Hepatocyte (in vitro differentiated cells): ENCODE results near the gene NFKBIZ.

Experiments used
- CTCF ChIP-seq: fragments of 200-600 bp; sonication (generic); IDR thresholded peaks from 2 replicates; pipeline ENCODE4 v1.5.1; 2016; ENCODE audit warnings: antibody characterized with exemption, mild to moderate bottlenecking; ENCODE audit not compliant: poor library complexity
- EZH2 ChIP-seq: fragments of 200-600 bp; sonication (generic); IDR thresholded peaks from 2 replicates; pipeline ENCODE4 v1.6.1; 2016; ENCODE audit warnings: antibody characterized with exemption, mild to moderate bottlenecking, borderline replicate concordance
- EZH2phosphoT487 ChIP-seq: fragments of 200-600 bp; sonication (generic); IDR thresholded peaks from one replicate; pipeline ENCODE4 v1.6.1; 2018; ENCODE audit warnings: antibody characterized with exemption, mild to moderate bottlenecking, low read depth, moderate library complexity; ENCODE audit not compliant: unreplicated experiment, severe bottlenecking

GRCh38 chr3:101848754-101849713 is at the start of gene NFKBIZ:
- TF ChIP-seq CTCF (no peak), EZH2 (no peak), EZH2phosphoT487 (no peak)
